ENCODE data around the gene PDLIM1.

PDLIM1 gene

DNA sequence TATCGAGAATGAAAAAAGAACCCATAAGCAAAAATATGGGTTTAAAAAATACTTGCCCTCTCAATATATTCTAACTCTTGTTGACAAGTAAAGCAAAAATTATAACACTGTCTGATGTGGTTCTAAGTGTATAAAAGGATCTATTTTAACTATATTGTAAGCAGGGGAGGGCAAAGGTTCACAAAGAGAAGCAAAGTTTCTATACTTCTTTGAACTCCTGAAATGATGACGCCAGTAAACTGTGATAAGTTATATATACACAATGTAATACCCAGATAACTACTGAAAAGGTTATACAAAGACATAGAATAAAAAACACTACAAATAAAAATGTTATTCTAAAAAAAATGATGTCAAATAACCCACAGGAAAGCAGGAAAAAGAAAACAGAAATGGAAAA is 37.1 kb downstream of the PDLIM1 start:
- TF ChIP-seq YY1 (IDR thresholded peaks at IDR 0.05; ENCODE audit: insufficient read depth, insufficient read length) = no peak
- no peak for TF ChIP-seq ZNF274 (IDR thresholded peaks at IDR 0.05; ENCODE audit: low read depth, low read length)
- TF ChIP-seq SUZ12 (IDR thresholded peaks at IDR 0.05; ENCODE audit: extremely low read depth, insufficient read depth, insufficient read length) = no peak
- Histone ChIP-seq H3K9ac (ENCODE audit: insufficient read length, low read depth) (no peak overlapping the region), H3K27me3 (ENCODE audit: insufficient read depth, insufficient read length) (no peaks in the 10 kb centered on the region), H3K36me3 (ENCODE audit: insufficient read depth, insufficient read length, low read length) (peaks cover 58% of the 10 kb centered on the region), H3K9me3 (ENCODE audit: insufficient read depth, low read length) (no peaks in the 10 kb centered on the region), H3K4me3 (ENCODE audit: insufficient read length, low read depth) (no peak overlapping the region), H3K4me1 (ENCODE audit: insufficient read depth, insufficient read length) (peaks cover 2% of the 10 kb centered on the region)
- DNase-seq (ENCODE audit: low read depth, low spot score) = no peak

DNA sequence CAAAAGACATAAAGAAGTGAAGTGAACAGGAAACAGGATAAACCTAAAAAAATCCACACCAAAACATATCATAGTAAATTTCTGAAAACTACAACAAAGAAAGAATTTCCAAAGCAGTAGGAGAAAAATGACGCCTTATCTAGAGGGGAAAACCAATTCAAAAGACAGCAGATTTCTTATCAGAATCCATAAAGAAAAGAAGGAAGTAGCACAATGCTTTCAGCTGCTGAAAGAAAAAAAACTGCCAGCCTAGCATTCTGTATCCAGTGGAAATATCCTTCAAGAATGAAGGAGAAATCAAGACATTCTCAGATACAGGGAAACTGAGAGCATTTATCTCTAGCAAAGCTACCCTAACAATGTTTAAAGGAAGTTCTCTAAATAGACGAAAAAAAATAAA is 37.8 kb downstream of the PDLIM1 start:
- H3K36me3 ChIP-seq (ENCODE audit: insufficient read depth, insufficient read length, low read length) = peaks cover 57% of the 10 kb centered on the region

DNA sequence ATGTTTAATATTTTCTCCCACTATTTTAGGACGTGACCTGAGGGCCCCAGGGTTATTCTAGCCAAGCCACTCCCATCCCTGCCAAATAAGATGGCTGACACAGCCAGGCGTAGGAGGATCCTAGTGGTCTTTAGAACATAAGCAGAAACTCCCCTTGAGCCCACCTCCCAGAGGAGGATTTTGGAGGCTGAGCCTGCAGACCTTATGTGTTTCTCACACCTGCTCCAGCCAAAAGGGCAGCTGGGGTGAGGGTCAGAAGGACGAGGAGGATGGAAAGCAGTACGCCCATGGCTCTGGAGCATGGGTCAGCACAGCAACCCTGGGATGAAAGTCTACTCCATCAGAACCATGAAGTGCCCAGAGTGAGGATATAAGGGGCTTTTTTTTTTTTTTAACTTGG is 39.9 kb downstream of the PDLIM1 start:
- peaks cover 3% of the 10 kb centered on the region for H3K4me1 ChIP-seq (ENCODE audit: insufficient read depth, insufficient read length)
- H3K36me3 ChIP-seq (ENCODE audit: insufficient read depth, insufficient read length, low read length) = peaks cover 53% of the 10 kb centered on the region
- H3K27me3 ChIP-seq (ENCODE audit: insufficient read depth, insufficient read length) = no peaks in the 10 kb centered on the region
- H3K4me3 ChIP-seq (ENCODE audit: insufficient read length, low read depth) = no peak overlapping the region
- TF ChIP-seq SUZ12 (IDR thresholded peaks at IDR 0.05; ENCODE audit: extremely low read depth, insufficient read depth, insufficient read length) = no peak
- TF ChIP-seq ZNF274 (IDR thresholded peaks at IDR 0.05; ENCODE audit: low read depth, low read length) = no peak
- no peak for TF ChIP-seq YY1 (IDR thresholded peaks at IDR 0.05; ENCODE audit: insufficient read depth, insufficient read length)
- no peak for DNase-seq (ENCODE audit: low read depth, low spot score)
- H3K9me3 ChIP-seq (ENCODE audit: insufficient read depth, low read length) = no peaks in the 10 kb centered on the region
- no peak overlapping the region for H3K9ac ChIP-seq (ENCODE audit: insufficient read length, low read depth)

More for the DNA sequence above, 37.8 kb downstream of the PDLIM1 start:
- no peak for DNase-seq (ENCODE audit: low read depth, low spot score)
- H3K4me1 ChIP-seq (ENCODE audit: insufficient read depth, insufficient read length) = peaks cover 3% of the 10 kb centered on the region
- H3K4me3 ChIP-seq (ENCODE audit: insufficient read length, low read depth) = no peak overlapping the region
- no peaks in the 10 kb centered on the region for H3K9me3 ChIP-seq (ENCODE audit: insufficient read depth, low read length)
- H3K27me3 ChIP-seq (ENCODE audit: insufficient read depth, insufficient read length) = no peaks in the 10 kb centered on the region
- H3K9ac ChIP-seq (ENCODE audit: insufficient read length, low read depth) = no peak overlapping the region
- TF ChIP-seq SUZ12 (IDR thresholded peaks at IDR 0.05; ENCODE audit: extremely low read depth, insufficient read depth, insufficient read length) = no peak
- no peak for TF ChIP-seq YY1 (IDR thresholded peaks at IDR 0.05; ENCODE audit: insufficient read depth, insufficient read length)
- TF ChIP-seq ZNF274 (IDR thresholded peaks at IDR 0.05; ENCODE audit: low read depth, low read length) = no peak

DNA sequence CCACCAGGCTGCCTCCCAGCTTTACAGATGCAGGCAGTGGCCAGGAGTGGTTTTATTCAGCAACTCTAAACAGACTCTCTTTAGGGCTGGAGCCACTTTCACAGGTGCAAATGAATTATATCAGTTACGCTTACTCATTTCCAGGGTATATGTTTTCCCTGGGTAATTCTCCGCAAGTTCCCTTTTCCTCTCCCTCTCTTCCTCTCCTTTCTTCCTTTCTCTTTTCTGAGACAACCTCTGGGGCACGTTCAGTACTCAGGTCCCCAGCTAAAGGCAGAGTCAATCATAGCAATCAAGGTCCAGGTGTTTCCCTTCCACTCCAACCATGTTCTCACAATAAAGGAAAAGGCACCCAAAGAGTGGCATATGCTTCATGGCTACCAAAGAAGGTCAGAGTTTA is 41.3 kb downstream of the PDLIM1 start:
- Histone ChIP-seq H3K27me3 (ENCODE audit: insufficient read depth, insufficient read length) (no peaks in the 10 kb centered on the region), H3K9ac (ENCODE audit: insufficient read length, low read depth) (no peak overlapping the region), H3K4me1 (ENCODE audit: insufficient read depth, insufficient read length) (peaks cover 3% of the 10 kb centered on the region), H3K36me3 (ENCODE audit: insufficient read depth, insufficient read length, low read length) (peaks cover 67% of the 10 kb centered on the region), H3K4me3 (ENCODE audit: insufficient read length, low read depth) (no peak overlapping the region), H3K9me3 (ENCODE audit: insufficient read depth, low read length) (no peaks in the 10 kb centered on the region)
- TF ChIP-seq YY1 (IDR thresholded peaks at IDR 0.05; ENCODE audit: insufficient read depth, insufficient read length) (no peak), ZNF274 (IDR thresholded peaks at IDR 0.05; ENCODE audit: low read depth, low read length) (no peak), SUZ12 (IDR thresholded peaks at IDR 0.05; ENCODE audit: extremely low read depth, insufficient read depth, insufficient read length) (no peak)
- no peak for DNase-seq (ENCODE audit: low read depth, low spot score)

DNA sequence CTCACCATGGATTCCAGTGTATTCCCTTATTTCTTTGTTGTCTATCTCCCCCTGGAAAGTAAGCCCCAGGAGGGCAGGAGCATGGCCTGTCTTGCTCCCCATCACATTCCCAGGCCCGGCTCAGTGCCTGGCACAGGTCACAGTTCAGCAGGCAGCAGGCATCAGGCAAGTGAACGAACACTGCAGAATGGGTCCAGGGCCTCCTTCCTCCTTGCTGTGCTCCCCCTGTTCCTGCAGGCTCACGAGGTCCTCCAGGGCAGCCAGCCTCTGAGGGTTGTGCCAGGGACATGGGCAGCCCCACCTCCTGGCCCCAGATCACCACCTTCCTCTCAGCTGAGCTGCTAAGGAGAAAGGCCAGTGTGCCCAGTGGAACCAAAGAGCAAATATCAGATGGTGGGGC is 41.8 kb downstream of the PDLIM1 start:
- no peak overlapping the region for H3K4me3 ChIP-seq (ENCODE audit: insufficient read length, low read depth)
- no peak for DNase-seq (ENCODE audit: low read depth, low spot score)
- peaks cover 3% of the 10 kb centered on the region for H3K4me1 ChIP-seq (ENCODE audit: insufficient read depth, insufficient read length)
- H3K27me3 ChIP-seq (ENCODE audit: insufficient read depth, insufficient read length) = no peaks in the 10 kb centered on the region
- H3K36me3 ChIP-seq (ENCODE audit: insufficient read depth, insufficient read length, low read length) = peaks cover 72% of the 10 kb centered on the region
- TF ChIP-seq YY1 (IDR thresholded peaks at IDR 0.05; ENCODE audit: insufficient read depth, insufficient read length) (no peak), SUZ12 (IDR thresholded peaks at IDR 0.05; ENCODE audit: extremely low read depth, insufficient read depth, insufficient read length) (no peak), ZNF274 (IDR thresholded peaks at IDR 0.05; ENCODE audit: low read depth, low read length) (no peak)
- H3K9me3 ChIP-seq (ENCODE audit: insufficient read depth, low read length) = no peaks in the 10 kb centered on the region
- H3K9ac ChIP-seq (ENCODE audit: insufficient read length, low read depth) = no peak overlapping the region

DNA sequence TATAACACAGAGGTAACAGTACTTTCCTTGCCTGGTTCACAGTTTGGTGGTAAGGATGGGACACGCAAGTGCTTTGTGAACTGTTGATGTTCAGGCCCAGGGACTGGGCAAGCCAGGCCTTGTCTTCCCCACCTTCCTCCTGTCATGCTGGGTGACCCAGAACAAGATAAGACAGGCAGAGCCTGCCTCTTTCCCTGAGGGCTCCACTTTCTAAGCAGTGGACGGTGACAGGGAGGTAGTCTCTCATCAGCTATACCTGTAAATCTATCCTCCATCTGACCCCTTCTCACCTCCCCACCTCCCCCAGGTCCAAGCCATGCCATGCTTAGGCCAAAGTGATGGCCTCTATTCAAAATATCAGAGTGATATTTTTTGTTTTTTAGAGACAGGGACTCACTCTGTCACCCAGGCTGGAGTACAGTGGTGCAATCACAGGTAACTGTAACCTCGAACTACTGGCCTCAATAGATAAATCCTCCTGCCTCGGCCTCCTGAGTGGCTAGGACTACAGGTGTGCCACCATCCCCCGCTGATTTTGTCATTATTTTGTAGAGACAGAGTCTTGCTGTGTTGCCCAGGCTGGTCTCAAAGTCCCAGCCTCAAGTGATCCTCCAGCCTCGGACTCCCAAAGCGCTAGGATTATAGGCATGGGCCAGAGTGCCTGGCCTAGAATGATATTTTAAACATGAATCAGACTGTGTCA is 42.8 kb downstream of the PDLIM1 start:
- H3K4me3 ChIP-seq (ENCODE audit: insufficient read length, low read depth) = no peak overlapping the region
- no peak for DNase-seq (ENCODE audit: low read depth, low spot score)
- peaks cover 3% of the 10 kb centered on the region for H3K4me1 ChIP-seq (ENCODE audit: insufficient read depth, insufficient read length)
- no peaks in the 10 kb centered on the region for H3K9me3 ChIP-seq (ENCODE audit: insufficient read depth, low read length)
- no peak for TF ChIP-seq YY1 (IDR thresholded peaks at IDR 0.05; ENCODE audit: insufficient read depth, insufficient read length)
- no peak for TF ChIP-seq ZNF274 (IDR thresholded peaks at IDR 0.05; ENCODE audit: low read depth, low read length)
- TF ChIP-seq SUZ12 (IDR thresholded peaks at IDR 0.05; ENCODE audit: extremely low read depth, insufficient read depth, insufficient read length) = no peak
- H3K36me3 ChIP-seq (ENCODE audit: insufficient read depth, insufficient read length, low read length) = peaks cover 77% of the 10 kb centered on the region
- H3K27me3 ChIP-seq (ENCODE audit: insufficient read depth, insufficient read length) = no peaks in the 10 kb centered on the region
- no peak overlapping the region for H3K9ac ChIP-seq (ENCODE audit: insufficient read length, low read depth)

DNA sequence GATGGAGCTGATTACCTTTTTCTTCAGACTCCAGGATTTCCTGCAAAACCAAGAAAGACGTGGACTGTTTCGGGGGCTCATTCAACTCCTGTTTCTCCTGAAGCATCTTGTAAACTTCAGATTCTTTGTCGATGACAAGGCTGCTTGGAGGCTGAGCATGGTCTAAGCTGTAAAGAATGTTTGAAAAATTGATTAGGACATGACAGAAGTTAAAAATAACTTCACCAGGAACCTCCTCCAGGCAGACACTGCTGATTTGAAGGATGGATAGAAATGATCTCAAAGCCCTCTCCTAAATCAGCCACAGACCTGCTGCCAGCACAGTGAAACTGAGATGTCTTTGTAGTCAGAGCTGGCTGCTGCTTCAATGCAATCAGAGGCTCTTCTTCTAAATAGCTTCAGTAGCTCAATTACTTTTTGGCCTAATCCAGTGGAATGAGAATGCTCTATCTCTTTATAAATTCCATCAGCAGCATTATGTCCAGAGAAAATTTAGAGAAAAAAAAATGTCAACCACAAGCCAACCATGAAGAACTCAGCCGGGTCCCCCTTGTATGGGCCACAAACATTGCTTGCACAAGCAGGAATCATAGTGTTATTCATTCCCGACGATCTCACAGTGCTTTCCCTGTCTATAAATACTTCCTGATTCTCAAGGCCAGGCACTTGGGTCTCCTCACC is 43.5 kb downstream of the PDLIM1 start:
- no peak for DNase-seq (ENCODE audit: low read depth, low spot score)
- Histone ChIP-seq H3K36me3 (ENCODE audit: insufficient read depth, insufficient read length, low read length) (peaks cover 84% of the 10 kb centered on the region), H3K9ac (ENCODE audit: insufficient read length, low read depth) (no peak overlapping the region), H3K9me3 (ENCODE audit: insufficient read depth, low read length) (no peaks in the 10 kb centered on the region), H3K27me3 (ENCODE audit: insufficient read depth, insufficient read length) (no peaks in the 10 kb centered on the region), H3K4me1 (ENCODE audit: insufficient read depth, insufficient read length) (peaks cover 3% of the 10 kb centered on the region), H3K4me3 (ENCODE audit: insufficient read length, low read depth) (no peak overlapping the region)
- TF ChIP-seq SUZ12 (IDR thresholded peaks at IDR 0.05; ENCODE audit: extremely low read depth, insufficient read depth, insufficient read length) (no peak), YY1 (IDR thresholded peaks at IDR 0.05; ENCODE audit: insufficient read depth, insufficient read length) (no peak), ZNF274 (IDR thresholded peaks at IDR 0.05; ENCODE audit: low read depth, low read length) (no peak)

Measured in NT2/D1 (cell line).